Thymus (tissue), 11 donors: Measurements from ENCODE around the gene FERMT1. TPM values are rescaled to one million over a fixed set of nuclear protein-coding genes. Genes with fewer than 3 reads are reported as not detected.
"Not testable (repeated sequence)": the region's sequence is repeated elsewhere in the genome, so short reads cannot be mapped to it uniquely, and the experiment has no call there.

Experiments used
- DNase-seq, 9 donors: peaks; one replicate each; pipeline ENCODE4 v3.0.0-alpha.2; 2013; ENCODE audit warnings: low spot score in 9 of 9, low read depth in 6 of 9, missing footprints in 1 of 9
- H3K27ac ChIP-seq, 2 donors: one replicate each; pipeline ENCODE4 v1.5.1; 2013; ENCODE audit warnings: control low read depth in 1 of 2, low read depth in 1 of 2, low read length in 1 of 2, mild to moderate bottlenecking in 1 of 2, moderate library complexity in 1 of 2
- H3K27me3 ChIP-seq, 2 donors: one replicate each; pipeline ENCODE4 v1.5.1; 2013; ENCODE audit warnings: low read length in 1 of 2; ENCODE audit not compliant: control insufficient read depth in 2 of 2, insufficient read depth in 1 of 2
- H3K36me3 ChIP-seq, 2 donors: one replicate each; pipeline ENCODE4 v1.5.1; 2013; ENCODE audit warnings: low read length in 1 of 2, mild to moderate bottlenecking in 1 of 2, moderate library complexity in 1 of 2; ENCODE audit not compliant: control insufficient read depth in 2 of 2, insufficient read depth in 2 of 2
- H3K4me1 ChIP-seq, 2 donors: one replicate each; pipeline ENCODE4 v1.5.1; 2013; ENCODE audit warnings: low read length in 2 of 2; ENCODE audit not compliant: control insufficient read depth in 2 of 2, insufficient read depth in 2 of 2
- H3K4me3 ChIP-seq, 2 donors: one replicate each; pipeline ENCODE4 v1.5.1; 2013; ENCODE audit warnings: low read length in 2 of 2, control low read depth in 1 of 2, mild to moderate bottlenecking in 1 of 2
- H3K9me3 ChIP-seq, 2 donors: one replicate each; pipeline ENCODE4 v1.5.1; 2013; ENCODE audit warnings: low read length in 1 of 2, mild to moderate bottlenecking in 1 of 2; ENCODE audit not compliant: control insufficient read depth in 2 of 2, insufficient read depth in 1 of 2
- WGBS: extraction: QIAGEN DNeasy Blood & Tissue Kit; methylation state at CpG from one replicate; pipeline ENCODE4 v1.1.7; 2013; 5-methylcytosine and 5-hydroxymethylcytosine counted together
- polyA plus RNA-seq: library from polyadenylated mRNA; stranded (reverse); fragments of 200-250 nt; gene quantifications from one replicate; pipeline ENCODE4 v1.2.3, GENCODE V29; 2013
- total RNA-seq: library from RNA; stranded (reverse); fragments of 120-200 nt; gene quantifications from one replicate; pipeline ENCODE4 v1.2.4, GENCODE V29; 2013
- donor health status: healthy.

Gene FERMT1
- total and polyA plus RNA-seq, 2 donors = 3.7 to 5.8 TPM

GRCh38 chr20:6121504-6121903, 1.3 kb downstream of the FERMT1 start:
- H3K4me3 ChIP-seq = no peak overlapping the region
- 90% methylated on average over 2 of the region's 2 CpGs for WGBS

GRCh38 chr20:6120491-6120988, 2.3 kb downstream of the FERMT1 start:
- no peak for DNase-seq
- Histone ChIP-seq H3K4me3 (no peak overlapping the region), H3K27ac (no peak overlapping the region), H3K36me3 (no peaks in the 10 kb centered on the region), H3K27me3 (peaks cover 21 to 36% of the 10 kb centered on the region in 2 donors), H3K9me3 (no peaks in the 10 kb centered on the region), H3K4me1 (peaks cover 0 to 4% of the 10 kb centered on the region in 2 donors)
- 93% methylated on average over 3 of the region's 3 CpGs for WGBS

More at GRCh38 chr20:6121504-6121903, 1.3 kb downstream of the FERMT1 start:
- Histone ChIP-seq H3K27me3 (peaks cover 21 to 36% of the 10 kb centered on the region in 2 donors), H3K9me3 (no peaks in the 10 kb centered on the region), H3K4me1 (peaks cover 0 to 4% of the 10 kb centered on the region in 2 donors), H3K36me3 (no peaks in the 10 kb centered on the region), H3K27ac (no peak overlapping the region)
- no peak for DNase-seq

GRCh38 chr20:6116758-6117157, 6.1 kb downstream of the FERMT1 start:
- H3K9me3 ChIP-seq = no peaks in the 10 kb centered on the region
- 96% methylated on average over 3 of the region's 3 CpGs for WGBS
- no peaks in the 10 kb centered on the region for H3K36me3 ChIP-seq
- H3K4me3 ChIP-seq = no peak overlapping the region
- H3K4me1 ChIP-seq = no peaks in the 10 kb centered on the region
- peaks cover 3 to 6% of the 10 kb centered on the region in 2 donors for H3K27me3 ChIP-seq
- no peak overlapping the region for H3K27ac ChIP-seq
- DNase-seq = no peak

- no peaks in the 10 kb centered on the region for H3K9me3 ChIP-seq
- WGBS = 95% methylated on average over 3 of the region's 3 CpGs
- no peaks in the 10 kb centered on the region for H3K4me1 ChIP-seq
- no peak overlapping the region for H3K27ac ChIP-seq
- no peak for DNase-seq
- H3K4me3 ChIP-seq = no peak overlapping the region
- no peaks in the 10 kb centered on the region for H3K36me3 ChIP-seq
- no peaks in the 10 kb centered on the region for H3K27me3 ChIP-seq
Measured at GRCh38 chr20:6115221-6115895, 7.5 kb downstream of the FERMT1 start.

GRCh38 chr20:6114696-6115095, 8.1 kb downstream of the FERMT1 start:
- 87% methylated on average over 1 of the region's 1 CpG for WGBS
- no peak overlapping the region for H3K4me3 ChIP-seq
- H3K27ac ChIP-seq = no peak overlapping the region
- H3K36me3 ChIP-seq = no peaks in the 10 kb centered on the region
- no peaks in the 10 kb centered on the region for H3K4me1 ChIP-seq
- H3K27me3 ChIP-seq = no peaks in the 10 kb centered on the region
- DNase-seq = no peak
- H3K9me3 ChIP-seq = no peaks in the 10 kb centered on the region

- Histone ChIP-seq H3K4me3 (no peak overlapping the region), H3K27me3 (no peaks in the 10 kb centered on the region), H3K9me3 (no peaks in the 10 kb centered on the region), H3K27ac (no peak overlapping the region), H3K36me3 (no peaks in the 10 kb centered on the region), H3K4me1 (no peaks in the 10 kb centered on the region)
- DNase-seq = no peak
- WGBS = 88% methylated on average over 3 of the region's 3 CpGs
Measured at GRCh38 chr20:6113951-6114350, 8.9 kb downstream of the FERMT1 start.

- H3K4me1 ChIP-seq, H3K36me3 ChIP-seq, H3K27ac ChIP-seq, H3K9me3 ChIP-seq, DNase-seq, H3K4me3 ChIP-seq, H3K27me3 ChIP-seq: not testable (repeated sequence)
- WGBS = 93% methylated on average over 2 of the region's 2 CpGs
Measured at GRCh38 chr20:6112965-6113364, 9.9 kb downstream of the FERMT1 start.

- no peaks in the 10 kb centered on the region for H3K4me1 ChIP-seq
- no peaks in the 10 kb centered on the region for H3K27me3 ChIP-seq
- no peaks in the 10 kb centered on the region for H3K36me3 ChIP-seq
- DNase-seq = no peak
- 96% methylated on average over 3 of the region's 3 CpGs for WGBS
- H3K9me3 ChIP-seq = no peaks in the 10 kb centered on the region
- no peak overlapping the region for H3K4me3 ChIP-seq
- no peak overlapping the region for H3K27ac ChIP-seq
Measured at GRCh38 chr20:6108330-6108729, 14.5 kb downstream of the FERMT1 start.

GRCh38 chr20:6104493-6105188, 18.2 kb downstream of the FERMT1 start:
- WGBS = 93% methylated on average over 7 of the region's 7 CpGs
- H3K9me3 ChIP-seq = no peaks in the 10 kb centered on the region
- DNase-seq = no peak
- no peaks in the 10 kb centered on the region for H3K4me1 ChIP-seq
- H3K36me3 ChIP-seq = no peaks in the 10 kb centered on the region
- no peak overlapping the region for H3K27ac ChIP-seq
- H3K4me3 ChIP-seq = no peak overlapping the region
- H3K27me3 ChIP-seq = no peaks in the 10 kb centered on the region
